ENCODE results near the gene CLNK. TPM values are rescaled to one million over a fixed set of nuclear protein-coding genes. Genes with fewer than 3 reads are reported as not detected.
A peak's percentile ranks its signal among the peaks of the same experiment; 100 is the strongest.

The CLNK gene
- total RNA-seq, 1 experiment from 2014 or later = not detected

DNA sequence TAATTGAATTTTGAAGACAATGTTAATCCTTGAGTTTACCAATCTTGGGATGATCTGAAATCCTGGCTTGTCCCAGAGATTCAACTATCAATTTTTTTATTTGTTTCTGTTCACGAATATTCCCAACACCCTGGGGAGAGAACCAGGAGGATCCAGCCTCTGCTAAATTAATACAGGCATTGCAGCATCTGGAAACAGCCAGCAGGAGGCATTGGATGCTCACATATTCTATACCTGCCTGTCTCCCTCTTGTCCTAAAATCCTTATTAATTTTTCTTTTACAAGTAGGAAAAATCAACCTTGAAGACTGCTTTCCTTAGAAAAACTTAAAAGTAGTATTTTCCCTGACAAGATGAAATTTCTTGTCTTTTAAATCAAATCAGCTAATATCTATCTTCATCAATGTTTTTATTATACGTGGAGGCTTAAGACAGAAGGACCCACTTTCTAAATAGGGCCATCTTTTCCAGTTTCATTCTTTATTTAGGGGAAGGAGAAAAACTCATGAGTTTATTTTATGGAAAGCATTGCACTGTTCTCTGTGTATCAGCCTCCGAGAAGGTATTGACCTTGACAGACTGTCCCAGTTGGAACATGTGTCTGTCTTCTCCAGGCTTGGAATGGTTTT, 102.4 kb downstream of the CLNK start:
- H2BK5ac ChIP-seq (ENCODE audit: insufficient read length, low read length) = no peak overlapping the region
- no peaks in the 10 kb centered on the region for H4K20me1 ChIP-seq (ENCODE audit: control insufficient read depth, insufficient read depth, insufficient read length)
- no peaks in the 10 kb centered on the region for H3K9me3 ChIP-seq (ENCODE audit: control insufficient read depth, low read depth, low read length)
- H3K4me2 ChIP-seq (ENCODE audit: insufficient read depth, insufficient read length, low read length) = no peak overlapping the region
- Mint-ChIP-seq H3K9me3 (no peaks in the 10 kb centered on the region), H3K4me3 (no peak overlapping the region), H3K36me3 (ENCODE audit: insufficient read depth in 1 of 3, low read depth in 3 of 3) (no peaks in the 10 kb centered on the region), H3K4me1 (peaks cover 15 to 17% of the 10 kb centered on the region in 2 experiments), H3K27me3 (ENCODE audit: low read depth) (peaks cover 5% of the 10 kb centered on the region; the same call in 1 of the 2 replicates), H3K27ac (peak overlapping the region in 1 of 3 experiments; percentile 52; a peak in 1 of 7 replicates)
- H4K91ac ChIP-seq (ENCODE audit: insufficient read length, low read depth, low read length) = no peak overlapping the region
- H2BK12ac ChIP-seq (ENCODE audit: insufficient read length, low read depth, low read length) = no peak overlapping the region
- no peak overlapping the region for H4K8ac ChIP-seq (replicated peaks; ENCODE audit: insufficient read length, low read depth, low read length)
- H3K23me2 ChIP-seq (ENCODE audit: insufficient read length, low read depth, low read length, poor library complexity, severe bottlenecking) = no peaks in the 10 kb centered on the region
- H2BK20ac ChIP-seq (ENCODE audit: low read depth, low read length, poor library complexity, severe bottlenecking) = no peak overlapping the region
- WGBS (ENCODE audit: extremely low coverage, insufficient read length, low lambda C conversion rate) = no CpG with 5 or more reads among the region's 3 CpGs
- TF ChIP-seq, protein P1, sequence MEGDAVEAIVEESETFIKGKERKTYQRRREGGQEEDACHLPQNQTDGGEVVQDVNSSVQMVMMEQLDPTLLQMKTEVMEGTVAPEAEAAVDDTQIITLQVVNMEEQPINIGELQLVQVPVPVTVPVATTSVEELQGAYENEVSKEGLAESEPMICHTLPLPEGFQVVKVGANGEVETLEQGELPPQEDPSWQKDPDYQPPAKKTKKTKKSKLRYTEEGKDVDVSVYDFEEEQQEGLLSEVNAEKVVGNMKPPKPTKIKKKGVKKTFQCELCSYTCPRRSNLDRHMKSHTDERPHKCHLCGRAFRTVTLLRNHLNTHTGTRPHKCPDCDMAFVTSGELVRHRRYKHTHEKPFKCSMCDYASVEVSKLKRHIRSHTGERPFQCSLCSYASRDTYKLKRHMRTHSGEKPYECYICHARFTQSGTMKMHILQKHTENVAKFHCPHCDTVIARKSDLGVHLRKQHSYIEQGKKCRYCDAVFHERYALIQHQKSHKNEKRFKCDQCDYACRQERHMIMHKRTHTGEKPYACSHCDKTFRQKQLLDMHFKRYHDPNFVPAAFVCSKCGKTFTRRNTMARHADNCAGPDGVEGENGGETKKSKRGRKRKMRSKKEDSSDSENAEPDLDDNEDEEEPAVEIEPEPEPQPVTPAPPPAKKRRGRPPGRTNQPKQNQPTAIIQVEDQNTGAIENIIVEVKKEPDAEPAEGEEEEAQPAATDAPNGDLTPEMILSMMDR (conservative IDR thresholded peaks at IDR 0.05) = peak; percentile 92
- H3K27ac ChIP-seq (ENCODE audit: insufficient read length, low read depth, low read length) = no peak overlapping the region
- H2AK5ac ChIP-seq (ENCODE audit: insufficient read length, low read length) = no peak overlapping the region
- H3K79me2 ChIP-seq (ENCODE audit: insufficient read depth, low read length) = no peaks in the 10 kb centered on the region
- no peak overlapping the region for H4K5ac ChIP-seq (ENCODE audit: insufficient read length, low read depth, low read length)
- no peak overlapping the region for H3K23ac ChIP-seq (ENCODE audit: insufficient read length, low read depth, low read length)
- no peaks in the 10 kb centered on the region for H3K27me3 ChIP-seq (ENCODE audit: insufficient read depth, low read length)
- no peak overlapping the region for H3K9ac ChIP-seq (ENCODE audit: extremely low read depth, insufficient read length, low read length)
- H3K56ac ChIP-seq (ENCODE audit: insufficient read length, low read depth, low read length) = no peak overlapping the region
- H2AFZ ChIP-seq (ENCODE audit: low read length) = no peak overlapping the region
- H3K4me1 ChIP-seq (ENCODE audit: insufficient read depth, low read length) = no peaks in the 10 kb centered on the region; the same call in 1 of the 2 replicates
- no peak overlapping the region for H3K14ac ChIP-seq (ENCODE audit: insufficient read depth, low read length)
- H2BK120ac ChIP-seq (ENCODE audit: low read depth, low read length, poor library complexity, severe bottlenecking) = no peak overlapping the region
- H3K79me1 ChIP-seq (ENCODE audit: insufficient read depth, low read depth, low read length, poor library complexity, severe bottlenecking) = no peaks in the 10 kb centered on the region
- H3K4ac ChIP-seq (ENCODE audit: low read depth, low read length) = no peak overlapping the region
- no peak overlapping the region for H2BK15ac ChIP-seq (ENCODE audit: low read depth, low read length)
- DNase-seq = peak; percentile 42
- H3K18ac ChIP-seq (ENCODE audit: insufficient read length, low read depth, low read length) = no peak overlapping the region
- no peak overlapping the region for H3T11ph ChIP-seq (ENCODE audit: low read length)

Data from H9 (cell line).